Hindlimb muscle (tissue), 1 donor: ENCODE measurements around the gene C17orf113. TPM values are rescaled to one million over a fixed set of nuclear protein-coding genes. Genes with fewer than 3 reads are reported as not detected.

ENCODE experiments used
- DNase-seq: peaks from one replicate; pipeline ENCODE4 v3.0.0-alpha.2; 2013
- polyA plus RNA-seq: library from polyadenylated mRNA; unstranded; fragments of 120-200 nt; gene quantifications from one replicate; pipeline ENCODE4 v1.2.1, GENCODE V29; 2013; ENCODE audit not compliant: insufficient read length

C17orf113 gene
- 1.8 TPM for polyA plus RNA-seq

GRCh38 chr17:42050393-42051012, at the start of gene C17orf113:
C17orf113 (minus strand) TSS chr17:42050601; CDS start chr17:42043376, 7,225 bp downstream.
- DNase-seq: peak; percentile 53

GRCh38 chr17:42098730-42099399, 48.5 kb upstream of the C17orf113 start:
- DNase-seq: no peak

DNA sequence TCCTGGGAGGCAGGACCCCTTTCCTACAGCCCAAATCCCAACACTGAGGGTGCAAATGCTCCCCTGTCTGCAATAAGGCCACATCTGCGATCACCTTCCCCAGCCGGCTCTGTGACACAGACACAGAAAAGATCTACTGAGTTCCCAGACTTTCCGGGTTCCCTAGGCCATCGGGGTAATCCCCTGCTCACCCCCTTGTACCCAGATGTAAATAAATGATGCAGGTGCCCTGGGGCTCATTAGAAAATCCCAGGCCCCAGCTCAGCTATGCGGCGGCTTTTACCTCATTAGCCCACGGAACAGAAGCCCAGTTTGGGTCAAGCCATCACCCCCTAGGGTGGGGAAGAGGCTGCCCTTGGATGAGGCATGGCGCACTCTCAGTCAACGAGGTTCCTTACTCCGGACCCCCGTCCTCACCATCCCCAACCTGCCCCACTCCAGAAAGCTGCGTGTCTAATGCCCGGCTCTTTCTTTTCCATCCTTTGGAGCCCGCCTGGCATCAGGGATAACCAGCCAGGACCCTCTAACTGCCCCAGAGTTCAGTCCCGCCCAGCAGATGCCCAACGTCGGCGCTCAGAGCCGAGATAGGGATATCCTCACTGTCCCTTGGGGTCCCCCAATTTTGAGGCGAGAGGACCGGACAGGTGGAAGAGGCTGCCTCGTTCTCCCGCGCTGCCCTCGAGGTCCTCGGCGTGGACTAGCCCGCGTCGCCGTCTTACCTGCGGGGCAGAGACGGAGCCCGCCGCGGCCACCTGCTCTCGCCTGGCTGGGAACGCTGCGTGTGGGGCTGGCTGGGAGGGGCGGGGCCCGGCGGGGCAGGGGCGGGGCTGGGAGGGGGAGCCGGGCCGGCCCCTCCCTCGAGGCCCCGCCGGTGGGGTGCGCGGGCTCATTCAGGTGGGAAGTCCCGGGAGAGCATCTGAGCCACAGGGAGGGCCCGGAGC, 47.6 kb upstream of the C17orf113 start, which contains the start of gene ZNF385C:
ZNF385C (minus strand) TSS at position 783 of the 941 bp plus-strand sequence. CDS start 35,417 bp downstream, outside the sequence.
- no peak for DNase-seq

- no peak for DNase-seq
Measured at GRCh38 chr17:42096360-42097111, 46.1 kb upstream of the C17orf113 start.

- no peak for DNase-seq
Measured at GRCh38 chr17:42094375-42095069, 44.1 kb upstream of the C17orf113 start.

- no peak for DNase-seq
Measured at GRCh38 chr17:42092939-42093338, 42.5 kb upstream of the C17orf113 start.

DNA sequence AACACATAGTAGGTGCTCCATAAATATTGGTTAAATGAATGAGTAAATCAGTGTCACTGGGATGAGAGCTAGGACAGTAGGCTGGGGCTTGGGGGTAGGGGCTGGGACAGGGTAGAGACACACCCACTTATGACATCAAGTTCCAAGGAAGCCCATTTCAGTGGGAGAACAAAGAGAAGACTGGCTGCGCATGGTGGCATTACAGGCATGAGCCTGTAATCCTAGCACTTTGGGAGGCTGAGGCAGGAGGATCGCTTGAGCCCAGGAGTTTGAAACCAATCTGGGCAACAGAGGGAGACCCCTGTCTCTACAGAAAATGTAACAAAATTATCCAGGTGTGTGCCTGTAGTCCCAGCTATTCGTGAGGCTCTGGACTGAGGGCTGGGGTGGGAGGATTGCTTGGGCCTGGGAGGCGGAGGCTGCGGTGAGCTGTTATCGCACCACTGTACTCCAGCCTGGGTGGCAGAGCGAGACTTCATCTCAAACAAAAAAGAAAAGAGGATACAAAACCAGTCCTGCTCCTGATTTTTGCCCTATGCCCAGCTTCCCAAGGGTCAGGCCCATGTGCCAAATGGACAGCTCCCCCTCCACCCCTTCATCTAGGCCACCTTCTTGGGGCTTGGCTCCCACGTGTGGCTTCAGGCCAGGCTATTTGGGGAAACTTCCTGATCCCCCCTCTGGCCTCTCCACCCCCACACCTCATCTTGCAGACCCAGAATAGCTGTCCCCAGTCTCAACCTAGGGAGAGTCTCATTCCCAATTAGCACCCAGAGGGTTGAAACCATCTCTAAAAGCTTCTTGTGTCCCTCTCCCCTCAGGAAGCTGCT, 40.8 kb upstream of the C17orf113 start:
- DNase-seq: no peak

DNA sequence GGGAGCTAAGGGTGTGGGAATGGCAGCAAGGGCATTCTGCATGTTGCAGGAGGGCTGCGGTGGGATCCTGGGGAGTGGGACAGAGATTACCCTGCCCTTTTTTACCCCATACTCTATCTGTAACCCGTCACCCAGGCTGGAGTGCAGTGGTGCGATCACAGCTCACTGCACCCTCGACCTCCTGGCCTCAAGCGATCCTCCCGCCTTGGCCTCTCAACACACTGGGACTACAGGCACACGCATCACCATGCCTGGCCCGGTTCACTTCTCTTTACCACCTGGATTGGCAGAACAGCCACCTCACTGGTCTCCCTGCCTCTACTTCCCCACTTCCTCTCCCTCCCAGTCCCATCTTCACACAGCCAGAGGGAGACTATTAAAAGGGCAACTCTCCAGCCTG, 38.3 kb upstream of the C17orf113 start:
- no peak for DNase-seq

- no peak for DNase-seq
Measured at GRCh38 chr17:42087736-42088705, 37.6 kb upstream of the C17orf113 start.

DNA sequence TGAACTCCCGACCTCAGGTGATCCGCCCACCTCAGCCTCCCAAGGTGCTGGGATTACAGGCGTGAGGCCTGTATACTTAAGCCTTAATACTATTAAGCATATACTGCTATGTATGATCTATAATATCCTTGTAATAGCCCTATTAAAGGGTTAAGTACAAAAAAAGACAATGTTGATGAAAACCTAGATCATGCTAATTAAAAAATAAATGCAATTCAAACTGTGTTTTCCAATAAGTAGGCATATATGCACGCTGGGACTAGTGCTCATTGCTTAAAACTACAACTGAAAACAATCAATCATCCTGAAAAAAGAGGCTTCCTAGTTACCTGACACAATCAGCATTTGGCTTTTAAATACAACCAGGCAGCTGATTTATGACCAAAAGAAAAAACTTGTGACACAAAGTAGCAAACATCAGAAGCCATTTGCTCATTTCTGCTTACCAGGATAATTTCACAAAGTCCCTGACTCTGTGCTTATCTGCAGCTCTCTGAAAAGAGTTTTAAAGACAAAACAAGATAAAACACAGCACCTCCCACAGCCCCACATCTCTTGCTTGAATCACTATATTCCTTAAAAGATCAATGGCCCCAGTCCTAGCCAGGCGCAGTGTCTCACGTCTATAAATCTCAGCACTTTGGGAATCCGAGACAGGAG, 36.8 kb upstream of the C17orf113 start:
- DNase-seq: no peak

GRCh38 chr17:42081516-42082129, 31.2 kb upstream of the C17orf113 start:
- no peak for DNase-seq

GRCh38 chr17:42079541-42079940, 29.1 kb upstream of the C17orf113 start:
- no peak for DNase-seq

GRCh38 chr17:42078396-42079043, 28.1 kb upstream of the C17orf113 start:
- DNase-seq: no peak

DNA sequence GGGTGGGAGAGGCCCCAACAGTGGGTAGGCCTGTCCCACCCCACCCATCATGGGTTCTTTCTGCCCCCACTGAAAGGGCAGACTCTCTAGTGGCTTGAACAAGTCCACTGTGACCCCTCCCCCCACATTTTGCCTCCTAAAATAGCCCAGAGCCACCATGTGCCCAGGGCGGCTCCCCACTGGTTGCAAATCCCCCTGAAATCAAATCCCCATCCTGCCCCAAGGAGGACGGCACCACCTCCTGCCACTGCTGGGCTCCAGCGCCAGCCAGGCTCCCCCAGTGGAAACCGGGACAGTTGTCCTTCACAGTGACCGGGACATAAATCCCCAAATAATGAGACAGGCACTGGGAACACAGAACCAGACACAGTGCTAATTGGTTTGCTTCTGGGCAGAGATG, 27.4 kb upstream of the C17orf113 start:
- DNase-seq: no peak

DNA sequence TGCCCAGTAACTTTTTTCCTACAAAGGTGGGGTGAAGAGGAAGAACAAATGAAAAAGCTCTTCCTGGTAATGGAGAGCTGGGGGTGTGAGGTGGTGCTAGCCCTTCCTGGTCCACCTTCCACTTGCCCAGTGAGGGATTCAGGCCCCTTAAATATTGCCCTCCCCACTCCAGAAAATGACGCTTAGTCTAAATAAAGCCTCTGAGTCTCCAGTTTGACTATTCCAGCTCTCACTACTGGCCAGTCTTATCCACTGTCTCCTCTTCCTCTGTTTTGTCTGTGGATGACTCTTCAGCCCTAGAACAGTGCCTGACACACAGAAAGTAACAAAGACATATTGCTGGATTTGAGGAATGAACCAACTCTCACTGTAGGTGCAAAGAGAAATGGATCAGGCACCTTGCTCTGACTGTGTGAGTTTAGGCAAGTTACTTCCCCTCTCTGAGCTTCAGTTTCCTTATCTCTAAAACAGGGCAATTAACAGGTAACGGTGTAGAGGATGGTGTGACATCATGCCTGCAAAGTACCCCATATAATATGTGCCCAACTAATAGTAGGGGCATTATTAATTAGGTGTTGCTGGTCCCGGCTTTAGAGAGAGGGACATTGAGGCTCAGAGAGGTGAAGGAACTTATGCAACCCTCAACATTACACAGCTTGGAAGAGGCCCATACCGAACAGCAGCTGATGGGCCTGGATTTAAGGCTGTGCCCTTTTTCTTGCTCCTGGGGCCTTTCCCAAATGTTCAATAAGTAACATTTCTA, 26.6 kb upstream of the C17orf113 start:
- DNase-seq: no peak

GRCh38 chr17:42075789-42076188, 25.4 kb upstream of the C17orf113 start:
- no peak for DNase-seq
